Progenitor cell of endocrine pancreas (in vitro differentiated cells): Measurements from ENCODE around the gene CALML3. TPM values are rescaled to one million over a fixed set of nuclear protein-coding genes. Genes with fewer than 3 reads are reported as not detected.

Experiments
- DNase-seq: peaks from one replicate; pipeline ENCODE4 v3.0.0; 2021; ENCODE audit warnings: low spot score; ENCODE audit not compliant: unreplicated experiment
- H3K27ac Mint-ChIP-seq: 2 replicates; pipeline ENCODE4 v1.8.0; 2021; ENCODE audit warnings: mild to moderate bottlenecking, moderate library complexity, mixed read lengths
- H3K27me3 Mint-ChIP-seq: 2 replicates; pipeline ENCODE4 v1.8.0; 2021; ENCODE audit warnings: mixed read lengths
- H3K36me3 Mint-ChIP-seq: 2 replicates; pipeline ENCODE4 v1.8.0; 2022; ENCODE audit warnings: mixed read lengths; ENCODE audit not compliant: insufficient read depth
- H3K4me1 Mint-ChIP-seq: 2 replicates; pipeline ENCODE4 v1.8.0; 2021; ENCODE audit warnings: low read depth, mixed read lengths
- H3K4me3 Mint-ChIP-seq: 2 replicates; pipeline ENCODE4 v1.8.0; 2021; ENCODE audit warnings: low read depth, mild to moderate bottlenecking, moderate library complexity, mixed read lengths
- H3K9me3 Mint-ChIP-seq: 2 replicates; pipeline ENCODE4 v1.8.0; 2021; ENCODE audit warnings: low read depth, mixed read lengths
- total RNA-seq: library from RNA; stranded (reverse); gene quantifications from 2 replicates; pipeline ENCODE4 v1.2.1, GENCODE V29; 2021
- TF ChIP-seq, protein P1 (sequence below): fragments of 200-600 bp; sonication (generic); IDR thresholded peaks from one replicate; pipeline ENCODE4 v1.5.0; 2021; ENCODE audit warnings: antibody characterized with exemption, mild to moderate bottlenecking; ENCODE audit not compliant: unreplicated experiment

Gene CALML3
- total RNA-seq, 1 donor from 2014 or later: not detected

GRCh38 chr10:5566614-5567013 lies 41.9 kb downstream of the CALML3 start:
- peaks cover 3% of the 10 kb centered on the region for H3K9me3 Mint-ChIP-seq
- TF ChIP-seq, protein P1, sequence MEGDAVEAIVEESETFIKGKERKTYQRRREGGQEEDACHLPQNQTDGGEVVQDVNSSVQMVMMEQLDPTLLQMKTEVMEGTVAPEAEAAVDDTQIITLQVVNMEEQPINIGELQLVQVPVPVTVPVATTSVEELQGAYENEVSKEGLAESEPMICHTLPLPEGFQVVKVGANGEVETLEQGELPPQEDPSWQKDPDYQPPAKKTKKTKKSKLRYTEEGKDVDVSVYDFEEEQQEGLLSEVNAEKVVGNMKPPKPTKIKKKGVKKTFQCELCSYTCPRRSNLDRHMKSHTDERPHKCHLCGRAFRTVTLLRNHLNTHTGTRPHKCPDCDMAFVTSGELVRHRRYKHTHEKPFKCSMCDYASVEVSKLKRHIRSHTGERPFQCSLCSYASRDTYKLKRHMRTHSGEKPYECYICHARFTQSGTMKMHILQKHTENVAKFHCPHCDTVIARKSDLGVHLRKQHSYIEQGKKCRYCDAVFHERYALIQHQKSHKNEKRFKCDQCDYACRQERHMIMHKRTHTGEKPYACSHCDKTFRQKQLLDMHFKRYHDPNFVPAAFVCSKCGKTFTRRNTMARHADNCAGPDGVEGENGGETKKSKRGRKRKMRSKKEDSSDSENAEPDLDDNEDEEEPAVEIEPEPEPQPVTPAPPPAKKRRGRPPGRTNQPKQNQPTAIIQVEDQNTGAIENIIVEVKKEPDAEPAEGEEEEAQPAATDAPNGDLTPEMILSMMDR: no peak
- H3K27ac Mint-ChIP-seq: no peak overlapping the region
- H3K36me3 Mint-ChIP-seq: no peaks in the 10 kb centered on the region
- H3K27me3 Mint-ChIP-seq: peaks cover 34% of the 10 kb centered on the region
- no peak for DNase-seq
- H3K4me1 Mint-ChIP-seq: peaks cover 31% of the 10 kb centered on the region
- H3K4me3 Mint-ChIP-seq: no peak overlapping the region

GRCh38 chr10:5567477-5567876 lies 42.7 kb downstream of the CALML3 start:
- TF ChIP-seq, protein P1: no peak
- H3K4me3 Mint-ChIP-seq: no peak overlapping the region
- peaks cover 3% of the 10 kb centered on the region for H3K9me3 Mint-ChIP-seq
- no peak for DNase-seq
- peaks cover 32% of the 10 kb centered on the region for H3K27me3 Mint-ChIP-seq
- H3K36me3 Mint-ChIP-seq: no peaks in the 10 kb centered on the region
- H3K4me1 Mint-ChIP-seq: peaks cover 31% of the 10 kb centered on the region
- H3K27ac Mint-ChIP-seq: peak overlapping the region; percentile 25

DNA sequence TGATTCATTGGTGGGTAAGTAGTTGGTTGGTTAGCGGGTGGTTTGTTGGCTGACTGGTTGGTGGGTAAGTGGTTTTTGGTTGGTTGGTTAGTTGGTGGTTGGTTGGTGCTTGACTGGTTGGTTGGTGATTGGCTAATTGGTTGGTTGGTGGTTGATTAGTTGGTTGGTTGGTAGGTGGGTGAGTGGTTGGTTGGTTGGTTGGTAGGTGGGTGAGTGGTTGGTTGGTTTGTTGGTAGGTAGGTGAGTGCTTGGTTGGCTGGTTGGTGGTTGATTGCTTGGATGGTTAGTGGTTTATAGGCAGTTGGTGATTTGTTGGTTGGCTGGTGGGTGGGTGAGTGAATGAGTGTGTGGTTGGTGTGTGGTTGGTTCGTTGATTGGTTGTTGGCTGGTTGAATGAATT lies 44.2 kb downstream of the CALML3 start:
- Mint-ChIP-seq H3K36me3 (no peaks in the 10 kb centered on the region), H3K27me3 (peaks cover 32% of the 10 kb centered on the region), H3K9me3 (peaks cover 3% of the 10 kb centered on the region), H3K27ac (no peak overlapping the region), H3K4me3 (no peak overlapping the region), H3K4me1 (peaks cover 28% of the 10 kb centered on the region)
- TF ChIP-seq, protein P1: no peak
- no peak for DNase-seq

DNA sequence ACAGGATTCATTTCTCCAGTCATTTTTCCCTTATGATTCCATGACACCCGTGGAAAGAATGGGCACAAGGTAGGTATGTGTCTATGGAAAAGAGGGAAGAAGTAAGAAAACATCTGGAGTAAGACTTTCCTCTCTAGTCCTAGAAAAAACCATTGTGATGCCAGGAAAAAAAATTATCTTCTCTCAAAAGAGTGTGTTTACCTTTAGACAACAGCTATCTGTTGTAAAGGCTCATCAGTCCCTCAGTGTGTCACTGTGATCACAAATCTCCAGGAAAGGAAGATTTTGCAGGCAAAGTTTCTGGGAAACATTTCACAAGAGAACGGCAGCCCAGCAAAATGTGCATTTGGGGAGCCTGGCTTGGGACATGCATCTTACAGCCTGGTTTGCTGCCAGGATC lies 44.8 kb downstream of the CALML3 start:
- no peak overlapping the region for H3K4me3 Mint-ChIP-seq
- no peaks in the 10 kb centered on the region for H3K36me3 Mint-ChIP-seq
- peaks cover 26% of the 10 kb centered on the region for H3K27me3 Mint-ChIP-seq
- H3K27ac Mint-ChIP-seq: no peak overlapping the region
- peaks cover 3% of the 10 kb centered on the region for H3K9me3 Mint-ChIP-seq
- H3K4me1 Mint-ChIP-seq: peaks cover 31% of the 10 kb centered on the region
- no peak for DNase-seq
- TF ChIP-seq, protein P1: no peak

- H3K4me1 Mint-ChIP-seq: peaks cover 32% of the 10 kb centered on the region
- H3K27me3 Mint-ChIP-seq: peaks cover 22% of the 10 kb centered on the region
- DNase-seq: no peak
- H3K4me3 Mint-ChIP-seq: no peak overlapping the region
- H3K9me3 Mint-ChIP-seq: peaks cover 3% of the 10 kb centered on the region
- TF ChIP-seq, protein P1: no peak
- H3K27ac Mint-ChIP-seq: no peak overlapping the region
- H3K36me3 Mint-ChIP-seq: no peaks in the 10 kb centered on the region
Observed at GRCh38 chr10:5570007-5570655, 45.4 kb downstream of the CALML3 start.
